Measurements from ENCODE around the gene SF3B3. TPM values are rescaled to one million over a fixed set of nuclear protein-coding genes. Genes with fewer than 3 reads are reported as not detected.

The SF3B3 gene
- polyA plus RNA-seq, 6 donors from 2014 or later = 29.3 to 136 (median 74.0) TPM

GRCh38 chr16:70490261-70490660, 33.4 kb upstream of the SF3B3 start:
- Mint-ChIP-seq H3K4me3 (no peak overlapping the region), H3K4me1 (no peaks in the 10 kb centered on the region), H3K27ac (no peak overlapping the region), H3K9me3 (no peaks in the 10 kb centered on the region), H3K27me3 (no peaks in the 10 kb centered on the region), H3K36me3 (peaks cover 10 to 13% of the 10 kb centered on the region in 2 donors)
- DNase-seq = no peak
- no peak for ATAC-seq (ENCODE audit: low read depth in 2 of 2)

GRCh38 chr16:70493802-70494201, 29.8 kb upstream of the SF3B3 start:
- ATAC-seq (ENCODE audit: low read depth in 2 of 2) (no peak), DNase-seq (no peak)
- Mint-ChIP-seq H3K9me3 (no peaks in the 10 kb centered on the region), H3K27me3 (no peaks in the 10 kb centered on the region), H3K36me3 (peaks cover 9 to 10% of the 10 kb centered on the region in 2 donors), H3K4me3 (no peak overlapping the region), H3K27ac (peak overlapping the region in 1 of 6 donors; percentile 79), H3K4me1 (no peaks in the 10 kb centered on the region)

GRCh38 chr16:70494202-70494770, 29.3 kb upstream of the SF3B3 start:
- Mint-ChIP-seq H3K4me3 (no peak overlapping the region), H3K36me3 (peaks cover 9 to 10% of the 10 kb centered on the region in 2 donors), H3K9me3 (no peaks in the 10 kb centered on the region), H3K4me1 (no peaks in the 10 kb centered on the region), H3K27me3 (no peaks in the 10 kb centered on the region), H3K27ac (no peak overlapping the region)
- DNase-seq (no peak), ATAC-seq (ENCODE audit: low read depth in 2 of 2) (no peak)

GRCh38 chr16:70494777-70495176, 28.8 kb upstream of the SF3B3 start:
- no peak overlapping the region for H3K4me3 Mint-ChIP-seq
- H3K27me3 Mint-ChIP-seq = no peaks in the 10 kb centered on the region
- DNase-seq (no peak), ATAC-seq (ENCODE audit: low read depth in 2 of 2) (no peak)
- H3K27ac Mint-ChIP-seq = peak overlapping the region in 1 of 6 donors; percentile 10
- H3K36me3 Mint-ChIP-seq = peaks cover 9 to 10% of the 10 kb centered on the region in 2 donors
- no peaks in the 10 kb centered on the region for H3K4me1 Mint-ChIP-seq
- H3K9me3 Mint-ChIP-seq = no peaks in the 10 kb centered on the region

- Mint-ChIP-seq H3K27ac (no peak overlapping the region), H3K4me1 (no peaks in the 10 kb centered on the region), H3K27me3 (no peaks in the 10 kb centered on the region), H3K9me3 (no peaks in the 10 kb centered on the region), H3K4me3 (no peak overlapping the region), H3K36me3 (peaks cover 9 to 10% of the 10 kb centered on the region in 2 donors)
- no peak for DNase-seq
- no peak for ATAC-seq (ENCODE audit: low read depth in 2 of 2)
Measured at GRCh38 chr16:70495425-70496182, 28.0 kb upstream of the SF3B3 start.

GRCh38 chr16:70496513-70496912, 27.1 kb upstream of the SF3B3 start:
- DNase-seq (no peak), ATAC-seq (ENCODE audit: low read depth in 2 of 2) (no peak)
- Mint-ChIP-seq H3K9me3 (no peaks in the 10 kb centered on the region), H3K4me3 (no peak overlapping the region), H3K27me3 (no peaks in the 10 kb centered on the region), H3K36me3 (peaks cover 9 to 10% of the 10 kb centered on the region in 2 donors), H3K27ac (peak overlapping the region in 1 of 6 donors; percentile 27), H3K4me1 (no peaks in the 10 kb centered on the region)

GRCh38 chr16:70508752-70509151, 14.9 kb upstream of the SF3B3 start:
- H3K4me1 Mint-ChIP-seq = peaks cover 9% of the 10 kb centered on the region in 3 donors
- H3K27ac Mint-ChIP-seq = peak overlapping the region in 2 of 6 donors; percentile 26 to 54
- H3K4me3 Mint-ChIP-seq = no peak overlapping the region
- ATAC-seq (ENCODE audit: low read depth in 2 of 2) (peak; percentile 25 to 51), DNase-seq (peak; percentile 6)
- peaks cover 11% of the 10 kb centered on the region in 2 donors for H3K36me3 Mint-ChIP-seq
- no peaks in the 10 kb centered on the region for H3K9me3 Mint-ChIP-seq
- H3K27me3 Mint-ChIP-seq = no peaks in the 10 kb centered on the region

- DNase-seq (no peak), ATAC-seq (ENCODE audit: low read depth in 2 of 2) (no peak)
- H3K9me3 Mint-ChIP-seq = no peaks in the 10 kb centered on the region
- H3K36me3 Mint-ChIP-seq = peaks cover 11% of the 10 kb centered on the region in 2 donors
- H3K4me3 Mint-ChIP-seq = no peak overlapping the region
- no peaks in the 10 kb centered on the region for H3K27me3 Mint-ChIP-seq
- H3K4me1 Mint-ChIP-seq = peaks cover 9% of the 10 kb centered on the region in 3 donors
- peak overlapping the region in 2 of 6 donors; percentile 26 to 77 for H3K27ac Mint-ChIP-seq
Measured at GRCh38 chr16:70510216-70510615, 13.4 kb upstream of the SF3B3 start.

- no peaks in the 10 kb centered on the region for H3K27me3 Mint-ChIP-seq
- H3K4me1 Mint-ChIP-seq = peaks cover 9% of the 10 kb centered on the region in 3 donors
- DNase-seq = no peak
- no peaks in the 10 kb centered on the region for H3K9me3 Mint-ChIP-seq
- no peak for ATAC-seq (ENCODE audit: low read depth in 2 of 2)
- no peak overlapping the region for H3K27ac Mint-ChIP-seq
- no peak overlapping the region for H3K4me3 Mint-ChIP-seq
- H3K36me3 Mint-ChIP-seq = peaks cover 11% of the 10 kb centered on the region in 2 donors
Measured at GRCh38 chr16:70511833-70512232, 11.8 kb upstream of the SF3B3 start.

GRCh38 chr16:70512456-70512855, 11.2 kb upstream of the SF3B3 start:
- Mint-ChIP-seq H3K36me3 (peaks cover 12 to 14% of the 10 kb centered on the region in 2 donors), H3K27me3 (no peaks in the 10 kb centered on the region)

GRCh38 chr16:70520612-70521297, 2.9 kb upstream of the SF3B3 start:
- Mint-ChIP-seq H3K27me3 (no peaks in the 10 kb centered on the region), H3K4me1 (peaks cover 17 to 46% (median 25%) of the 10 kb centered on the region in 3 donors), H3K36me3 (peaks cover 8 to 12% of the 10 kb centered on the region in 2 donors), H3K27ac (no peak overlapping the region), H3K4me3 (peak overlapping the region in 2 of 8 donors; percentile 50 to 59), H3K9me3 (no peaks in the 10 kb centered on the region)
- DNase-seq = no peak
- no peak for ATAC-seq (ENCODE audit: low read depth in 2 of 2)

More at GRCh38 chr16:70512456-70512855, 11.2 kb upstream of the SF3B3 start:
- ATAC-seq (ENCODE audit: low read depth in 2 of 2) = no peak
- Mint-ChIP-seq H3K9me3 (no peaks in the 10 kb centered on the region), H3K4me1 (peaks cover 9% of the 10 kb centered on the region in 3 donors), H3K4me3 (no peak overlapping the region), H3K27ac (no peak overlapping the region)
- DNase-seq = no peak

GRCh38 chr16:70522216-70523075, 1.2 kb upstream of the SF3B3 start:
- H3K4me1 Mint-ChIP-seq = peaks cover 27 to 59% (median 36%) of the 10 kb centered on the region in 3 donors
- ATAC-seq (ENCODE audit: low read depth in 2 of 2) = no peak
- no peaks in the 10 kb centered on the region for H3K9me3 Mint-ChIP-seq
- peak overlapping the region; percentile 97 to 100 (median 99) for H3K4me3 Mint-ChIP-seq
- peak overlapping the region; percentile 99 to 100 (median 99) for H3K27ac Mint-ChIP-seq
- DNase-seq = peak; percentile 9
- no peaks in the 10 kb centered on the region for H3K27me3 Mint-ChIP-seq
- H3K36me3 Mint-ChIP-seq = peaks cover 18 to 19% of the 10 kb centered on the region in 2 donors

All from naive B cell (primary cell).